ENCODE results near the gene PPIF.
A peak's percentile ranks its signal among the peaks of the same experiment; 100 is the strongest.
"Not testable (repeated sequence)": the region's sequence is repeated elsewhere in the genome, so short reads cannot be mapped to it uniquely, and the experiment has no call there.

Gene PPIF

GRCh38 chr10:79331709-79332108 is 15.6 kb upstream of the PPIF start:
- DNase-seq (ENCODE audit: low read depth), result peak; percentile 81

- DNase-seq (ENCODE audit: low read depth), result not testable (repeated sequence)
These were observed 14.5 kb upstream of the PPIF start for GRCh38 chr10:79332610-79333315.

GRCh38 chr10:79333513-79333912 is 13.8 kb upstream of the PPIF start:
- DNase-seq (ENCODE audit: low read depth), result no peak

GRCh38 chr10:79334573-79334972 is 12.7 kb upstream of the PPIF start:
- no peak for DNase-seq (ENCODE audit: low read depth)

- DNase-seq (ENCODE audit: low read depth), result no peak
These were observed 12.2 kb upstream of the PPIF start for GRCh38 chr10:79335094-79335469.

GRCh38 chr10:79335470-79336235 is 11.6 kb upstream of the PPIF start:
- DNase-seq (ENCODE audit: low read depth), result no peak

- DNase-seq (ENCODE audit: low read depth), result no peak
These were observed 11.0 kb upstream of the PPIF start for GRCh38 chr10:79336276-79336675.

- no peak for DNase-seq (ENCODE audit: low read depth)
These were observed 10.5 kb upstream of the PPIF start for GRCh38 chr10:79336739-79337138.

- not testable (repeated sequence) for DNase-seq (ENCODE audit: low read depth)
These were observed 9.3 kb upstream of the PPIF start for GRCh38 chr10:79337783-79338469.

- DNase-seq (ENCODE audit: low read depth), result no peak
These were observed 8.0 kb upstream of the PPIF start for GRCh38 chr10:79339266-79339665.

- no peak for DNase-seq (ENCODE audit: low read depth)
These were observed 6.5 kb upstream of the PPIF start for GRCh38 chr10:79340646-79341244.

- no peak for DNase-seq (ENCODE audit: low read depth)
These were observed 4.9 kb upstream of the PPIF start for GRCh38 chr10:79342295-79342761.

GRCh38 chr10:79342811-79343561 is 4.3 kb upstream of the PPIF start:
- DNase-seq (ENCODE audit: low read depth), result no peak

- DNase-seq (ENCODE audit: low read depth), result no peak
These were observed 2.6 kb upstream of the PPIF start for GRCh38 chr10:79344502-79345195.

GRCh38 chr10:79345241-79346011 is 1.8 kb upstream of the PPIF start:
- no peak for DNase-seq (ENCODE audit: low read depth)

- no peak for DNase-seq (ENCODE audit: low read depth)
These were observed 1.3 kb upstream of the PPIF start for GRCh38 chr10:79346012-79346340.

- no peak for DNase-seq (ENCODE audit: low read depth)
These were observed 662 bp upstream of the PPIF start for GRCh38 chr10:79346388-79347225.

- peak; percentile 75 for DNase-seq (ENCODE audit: low read depth)
These were observed 798 bp downstream of the PPIF start for GRCh38 chr10:79347894-79348639.

GRCh38 chr10:79348640-79348988 is 1.3 kb downstream of the PPIF start:
- no peak for DNase-seq (ENCODE audit: low read depth)

All from activated T-cell treated with anti-CD3 and anti-CD28 coated beads for 48 hours (primary cell).